Activated CD4-positive, alpha-beta memory T cell treated with anti-CD3 and anti-CD28 coated beads, Interleukin-2, amount 10 ng/mL, durations not matched to agents 7 days and 5 days (primary cell): Measurements from ENCODE around the gene SH3RF3. TPM values are rescaled to one million over a fixed set of nuclear protein-coding genes. Genes with fewer than 3 reads are reported as not detected.

ENCODE experiments used
- CTCF ChIA-PET: fragments of 350-600 bp; sonication (Branson Sonifier 250); formaldehyde crosslinking; loops from one replicate; lab custom pipeline; 2021; ENCODE audit warnings: antibody characterized with exemption, inconsistent platforms; lab: Charles Lee
- POLR2A ChIA-PET: fragments of 350-600 bp; sonication (Branson Sonifier 250); formaldehyde crosslinking; loops from one replicate; lab custom pipeline; 2021; ENCODE audit warnings: antibody characterized with exemption; lab: Charles Lee
- DNase-seq: peaks from one replicate; pipeline ENCODE4 v3.0.0-alpha.2; 2020
- H3K27ac Mint-ChIP-seq: one replicate; pipeline ENCODE4 v1.8.0; 2021; ENCODE audit warnings: mild to moderate bottlenecking, mixed read lengths
- H3K27me3 Mint-ChIP-seq: one replicate; pipeline ENCODE4 v1.8.0; 2021; ENCODE audit warnings: mixed read lengths
- H3K36me3 Mint-ChIP-seq: one replicate; pipeline ENCODE4 v1.8.0; 2021; ENCODE audit warnings: low read depth, mixed read lengths
- H3K4me1 Mint-ChIP-seq: one replicate; pipeline ENCODE4 v1.8.0; 2021; ENCODE audit warnings: mixed read lengths
- H3K4me3 Mint-ChIP-seq: one replicate; pipeline ENCODE4 v1.8.0; 2021; ENCODE audit warnings: mild to moderate bottlenecking, mixed read lengths
- H3K9me3 Mint-ChIP-seq: one replicate; pipeline ENCODE4 v1.8.0; 2021; ENCODE audit warnings: mixed read lengths
- total RNA-seq, 2 experiments: library from RNA; stranded (reverse); gene quantifications; one replicate each; pipeline ENCODE4 v1.2.3, GENCODE V29; 2021

The SH3RF3 gene
- under 1 TPM; 0.23 to 0.45 TPM for total RNA-seq

- ChIA-PET CTCF (interaction anchor here (0.7 to 4.3 kb wide), 4 partner anchors 38 to 381 kb away, joined by 3 to 32 read pairs (median 4); no protein-coding TSS in a partner anchor), POLR2A (no interaction called here)
- Mint-ChIP-seq H3K27ac (no peak within 1 kb of the TSS), H3K4me1 (peaks cover 27% of the 10 kb centered on the region), H3K27me3 (peaks cover 67% of the 10 kb centered on the region), H3K4me3 (peak within 1 kb of the TSS; percentile 64), H3K36me3 (peaks cover 3% of the 10 kb centered on the region), H3K9me3 (no peaks in the 10 kb centered on the region)
- DNase-seq = peak; percentile 25
Measured at GRCh38 chr2:109128616-109129355, at the start of gene SH3RF3. Gene SH3RF3, plus strand, starts transcription at chr2:109129205.

DNA sequence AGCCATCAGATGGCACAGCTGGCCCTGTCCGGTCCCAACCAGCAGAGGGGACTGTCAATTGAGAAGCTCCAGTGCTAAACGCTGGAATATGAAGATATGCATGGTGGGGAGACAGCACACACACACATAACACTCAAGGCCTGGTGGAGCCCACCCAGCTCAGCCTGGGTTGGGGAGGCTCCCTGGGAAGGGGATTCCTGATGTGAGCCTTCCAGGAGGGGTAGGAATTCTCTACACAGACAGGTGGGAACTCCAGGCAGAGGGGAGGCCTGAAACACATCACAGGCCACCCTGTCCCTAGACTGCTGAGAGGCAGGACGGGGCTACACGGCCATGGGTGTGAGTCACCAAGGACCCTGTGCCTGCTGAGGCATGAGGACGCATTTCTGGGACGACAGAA lies 49.4 kb upstream of the SH3RF3 start:
- ChIA-PET POLR2A (no interaction called here), CTCF (no interaction called here)
- H3K4me3 Mint-ChIP-seq = no peak overlapping the region
- H3K4me1 Mint-ChIP-seq = no peaks in the 10 kb centered on the region
- no peaks in the 10 kb centered on the region for H3K9me3 Mint-ChIP-seq
- peaks cover 9% of the 10 kb centered on the region for H3K27me3 Mint-ChIP-seq
- H3K27ac Mint-ChIP-seq = no peak overlapping the region
- H3K36me3 Mint-ChIP-seq = no peaks in the 10 kb centered on the region
- DNase-seq = no peak

DNA sequence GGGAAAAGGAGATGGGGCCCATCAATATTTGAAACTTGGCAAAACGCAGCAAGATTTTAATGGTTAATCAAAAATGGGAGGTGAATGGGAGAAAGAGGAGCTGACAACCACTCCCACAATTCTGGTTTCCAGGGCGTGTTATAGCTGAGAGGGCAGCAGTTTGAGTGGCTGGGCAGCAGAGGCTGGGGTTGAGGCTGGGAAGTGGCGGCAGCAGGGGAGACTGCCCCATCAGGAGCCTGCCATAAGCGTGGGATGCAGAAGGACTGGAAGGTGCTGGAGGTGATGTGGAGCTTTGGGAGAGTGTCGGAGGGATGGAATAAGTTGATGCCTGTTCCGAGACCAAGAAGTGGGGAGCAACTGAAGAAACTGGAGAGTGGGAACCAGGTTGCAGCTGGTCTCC lies 48.9 kb upstream of the SH3RF3 start:
- H3K4me3 Mint-ChIP-seq = no peak overlapping the region
- POLR2A ChIA-PET = no interaction called here
- H3K4me1 Mint-ChIP-seq = no peaks in the 10 kb centered on the region
- H3K36me3 Mint-ChIP-seq = no peaks in the 10 kb centered on the region
- H3K27ac Mint-ChIP-seq = no peak overlapping the region
- H3K27me3 Mint-ChIP-seq = peaks cover 7% of the 10 kb centered on the region
- DNase-seq = no peak
- no peaks in the 10 kb centered on the region for H3K9me3 Mint-ChIP-seq
- CTCF ChIA-PET = no interaction called here

DNA sequence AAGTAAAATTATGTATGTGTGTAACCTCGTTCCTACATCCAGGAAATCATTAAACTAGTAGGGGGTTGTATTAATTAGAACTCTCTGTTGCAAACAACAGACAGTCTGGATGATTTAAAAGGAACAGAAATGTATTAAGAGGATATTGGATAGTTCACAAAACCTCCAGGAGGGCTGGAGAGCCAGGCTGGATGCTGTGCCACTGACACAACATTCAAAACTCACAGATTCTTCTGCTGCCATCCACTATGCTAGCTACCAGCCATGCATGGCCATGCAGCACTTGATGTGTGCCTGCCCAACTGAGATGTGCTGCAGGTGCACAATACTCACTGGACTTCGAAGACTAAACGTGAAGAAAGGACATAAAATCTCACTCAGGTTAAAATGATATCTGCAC lies 48.2 kb upstream of the SH3RF3 start:
- Mint-ChIP-seq H3K36me3 (no peaks in the 10 kb centered on the region), H3K27ac (no peak overlapping the region), H3K27me3 (peaks cover 5% of the 10 kb centered on the region), H3K4me1 (no peaks in the 10 kb centered on the region), H3K9me3 (no peaks in the 10 kb centered on the region), H3K4me3 (no peak overlapping the region)
- no peak for DNase-seq
- ChIA-PET POLR2A (no interaction called here), CTCF (no interaction called here)

GRCh38 chr2:109081374-109081773 lies 47.6 kb upstream of the SH3RF3 start:
- Mint-ChIP-seq H3K9me3 (no peaks in the 10 kb centered on the region), H3K27ac (no peak overlapping the region), H3K27me3 (peaks cover 5% of the 10 kb centered on the region), H3K4me1 (no peaks in the 10 kb centered on the region), H3K36me3 (no peaks in the 10 kb centered on the region), H3K4me3 (no peak overlapping the region)
- POLR2A ChIA-PET = no interaction called here
- CTCF ChIA-PET = no interaction called here
- no peak for DNase-seq

GRCh38 chr2:109083771-109084170 lies 45.2 kb upstream of the SH3RF3 start:
- POLR2A ChIA-PET = no interaction called here
- Mint-ChIP-seq H3K36me3 (no peaks in the 10 kb centered on the region), H3K9me3 (no peaks in the 10 kb centered on the region), H3K4me3 (no peak overlapping the region), H3K4me1 (no peaks in the 10 kb centered on the region), H3K27ac (no peak overlapping the region), H3K27me3 (no peaks in the 10 kb centered on the region)
- DNase-seq = no peak
- CTCF ChIA-PET = no interaction called here

GRCh38 chr2:109084341-109084740 lies 44.7 kb upstream of the SH3RF3 start:
- Mint-ChIP-seq H3K4me3 (no peak overlapping the region), H3K27ac (no peak overlapping the region), H3K4me1 (no peaks in the 10 kb centered on the region), H3K27me3 (no peaks in the 10 kb centered on the region), H3K9me3 (no peaks in the 10 kb centered on the region), H3K36me3 (no peaks in the 10 kb centered on the region)
- ChIA-PET CTCF (no interaction called here), POLR2A (no interaction called here)
- DNase-seq = no peak

DNA sequence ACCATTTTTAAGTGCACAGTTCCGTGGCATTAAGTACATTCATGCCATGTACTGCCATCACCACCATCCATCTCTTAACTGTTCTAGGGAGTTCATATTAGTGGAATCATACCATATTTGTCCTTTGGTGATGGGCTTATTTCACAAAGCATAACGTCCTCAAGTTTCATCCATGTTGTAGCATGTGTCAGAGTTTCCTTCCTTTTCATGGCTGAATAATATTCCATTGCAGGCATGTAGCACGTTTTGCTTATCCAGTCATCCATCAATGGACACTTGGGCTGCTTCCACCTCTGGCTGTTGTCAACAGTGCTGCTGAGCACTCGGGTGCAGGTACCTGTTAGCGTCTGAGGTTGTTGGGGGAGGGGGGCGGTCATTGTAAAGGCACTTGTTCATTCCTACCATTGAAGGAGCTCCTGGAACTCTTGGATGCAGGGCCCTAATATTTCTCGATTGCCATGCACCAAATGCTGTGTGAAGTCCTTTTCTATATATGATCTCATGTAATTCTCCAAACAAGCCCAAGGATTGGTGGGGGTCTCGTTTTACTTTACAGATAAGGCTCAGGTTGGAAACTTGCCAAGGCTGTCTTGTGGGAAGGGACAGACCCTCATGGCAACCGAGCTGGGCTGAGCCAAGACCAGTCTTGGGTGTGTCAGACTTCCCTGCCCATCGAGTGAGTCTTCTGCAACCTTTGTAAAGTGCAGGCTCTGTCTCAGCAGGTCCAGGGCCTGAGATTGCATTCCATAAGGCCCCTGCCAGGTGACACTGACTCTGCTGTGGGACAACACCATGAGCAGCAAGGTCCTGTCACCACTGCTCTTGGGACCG lies 42.9 kb upstream of the SH3RF3 start:
- H3K4me3 Mint-ChIP-seq = no peak overlapping the region
- no peak overlapping the region for H3K27ac Mint-ChIP-seq

DNA sequence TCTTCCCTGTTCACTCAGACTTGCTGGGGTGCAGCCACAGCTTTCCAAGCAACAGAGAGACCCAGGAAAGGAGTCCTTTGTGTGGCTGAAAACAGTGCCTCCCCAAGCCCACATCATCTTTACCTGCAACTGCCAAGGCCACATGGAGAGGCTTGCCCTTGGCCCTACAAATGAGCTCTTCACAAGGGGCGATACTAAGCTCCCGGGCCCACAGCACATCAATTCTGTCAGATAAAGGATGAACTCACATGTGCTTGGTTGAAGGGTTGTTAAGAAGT lies 42.3 kb upstream of the SH3RF3 start:
- POLR2A ChIA-PET = no interaction called here
- CTCF ChIA-PET = no interaction called here
- Mint-ChIP-seq H3K9me3 (peaks cover 2% of the 10 kb centered on the region), H3K36me3 (no peaks in the 10 kb centered on the region), H3K4me1 (no peaks in the 10 kb centered on the region), H3K27me3 (no peaks in the 10 kb centered on the region), H3K4me3 (no peak overlapping the region), H3K27ac (no peak overlapping the region)
- DNase-seq = no peak

More for the DNA sequence above, 42.9 kb upstream of the SH3RF3 start:
- Mint-ChIP-seq H3K36me3 (no peaks in the 10 kb centered on the region), H3K27me3 (no peaks in the 10 kb centered on the region), H3K9me3 (peaks cover 2% of the 10 kb centered on the region), H3K4me1 (no peaks in the 10 kb centered on the region)
- ChIA-PET CTCF (no interaction called here), POLR2A (no interaction called here)
- DNase-seq = no peak

- CTCF ChIA-PET = no interaction called here
- POLR2A ChIA-PET = no interaction called here
- Mint-ChIP-seq H3K27ac (no peak overlapping the region), H3K9me3 (peaks cover 2% of the 10 kb centered on the region), H3K27me3 (no peaks in the 10 kb centered on the region), H3K4me3 (no peak overlapping the region), H3K36me3 (no peaks in the 10 kb centered on the region), H3K4me1 (no peaks in the 10 kb centered on the region)
- no peak for DNase-seq
Measured at GRCh38 chr2:109087055-109087663, 41.8 kb upstream of the SH3RF3 start.

DNA sequence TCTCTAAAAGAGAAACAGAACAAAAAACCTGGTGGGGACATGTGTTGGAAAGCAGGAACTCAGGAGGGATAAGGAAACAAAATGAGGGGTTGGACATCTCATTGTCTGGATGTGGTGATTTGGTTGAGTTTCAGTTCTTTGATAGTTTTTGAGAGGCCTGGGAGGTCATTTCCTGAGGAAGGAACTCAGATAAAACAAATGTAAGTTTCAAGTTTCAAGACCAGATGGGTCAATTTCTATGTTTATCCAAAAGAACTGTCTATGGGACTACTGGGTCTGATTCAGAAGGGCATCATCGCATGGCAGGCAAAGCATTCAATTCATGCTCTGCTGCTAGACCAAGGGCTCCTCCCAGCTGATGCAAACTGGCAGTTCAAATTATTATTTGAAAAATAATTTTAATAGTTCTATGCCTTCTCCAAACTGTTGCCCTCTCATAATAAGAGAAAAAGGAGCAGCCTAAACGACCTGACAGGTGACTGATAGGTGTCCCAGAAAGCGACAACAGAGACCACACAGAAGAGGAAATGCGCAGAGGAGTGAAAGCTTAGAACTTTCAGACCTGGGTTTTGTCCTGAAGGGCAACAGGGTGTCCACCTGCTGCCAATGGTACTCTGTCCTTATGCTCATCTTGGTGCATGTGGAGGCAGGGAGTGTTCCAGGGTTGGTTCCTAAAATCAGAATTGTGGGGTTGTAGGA lies 39.3 kb upstream of the SH3RF3 start:
- DNase-seq = no peak
- Mint-ChIP-seq H3K9me3 (peaks cover 2% of the 10 kb centered on the region), H3K4me3 (no peak overlapping the region), H3K36me3 (peaks cover 4% of the 10 kb centered on the region), H3K27ac (no peak overlapping the region), H3K4me1 (no peaks in the 10 kb centered on the region), H3K27me3 (no peaks in the 10 kb centered on the region)
- ChIA-PET CTCF (no interaction called here), POLR2A (no interaction called here)

DNA sequence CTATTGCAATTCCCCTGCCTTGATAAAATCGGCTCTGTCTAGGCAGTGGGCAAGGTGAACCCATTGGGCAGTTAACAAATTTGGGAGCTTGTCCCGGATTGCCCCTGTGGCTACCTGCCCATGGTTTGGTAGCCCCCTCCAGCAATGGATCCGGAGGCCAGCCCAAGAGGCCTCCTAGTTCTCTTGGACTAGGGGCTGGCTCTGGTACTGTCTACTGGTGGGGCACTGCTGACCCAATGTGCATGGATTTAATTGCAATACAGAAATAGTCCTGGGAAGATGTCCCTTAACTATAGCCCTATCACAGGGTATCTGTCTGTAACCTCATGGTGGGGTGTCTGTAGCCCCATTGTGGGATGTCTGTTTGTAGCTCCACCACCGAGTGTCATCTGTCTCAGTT lies 37.5 kb upstream of the SH3RF3 start:
- peaks cover 4% of the 10 kb centered on the region for H3K36me3 Mint-ChIP-seq
- no peak for DNase-seq
- no peaks in the 10 kb centered on the region for H3K4me1 Mint-ChIP-seq
- no peaks in the 10 kb centered on the region for H3K27me3 Mint-ChIP-seq
- POLR2A ChIA-PET = no interaction called here
- CTCF ChIA-PET = interaction anchor here (1.1 kb wide), 1 partner anchor 11 kb away, joined by 3 read pairs; no protein-coding TSS in a partner anchor
- no peak overlapping the region for H3K27ac Mint-ChIP-seq
- no peak overlapping the region for H3K4me3 Mint-ChIP-seq
- H3K9me3 Mint-ChIP-seq = peaks cover 6% of the 10 kb centered on the region

DNA sequence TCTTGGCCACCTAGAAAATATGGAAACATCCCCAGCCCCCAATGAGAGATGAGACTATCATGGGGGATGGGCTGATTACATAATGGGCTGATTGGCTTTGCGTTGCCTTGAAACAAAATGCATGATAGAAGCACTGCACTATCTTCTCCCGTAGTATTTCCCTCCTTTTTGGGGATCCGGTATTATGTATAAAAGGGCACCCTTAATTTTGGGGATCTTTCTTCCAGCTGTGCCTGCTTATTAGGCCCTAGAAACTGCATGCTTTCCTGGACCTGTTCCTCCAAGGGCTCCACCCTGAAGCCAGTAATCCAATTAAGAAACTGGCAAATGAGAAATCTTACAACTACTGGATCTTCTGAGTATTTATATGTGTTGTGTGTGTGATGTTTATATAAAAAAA lies 34.9 kb upstream of the SH3RF3 start:
- Mint-ChIP-seq H3K36me3 (peaks cover 4% of the 10 kb centered on the region), H3K27ac (no peak overlapping the region), H3K4me1 (no peaks in the 10 kb centered on the region), H3K27me3 (peaks cover 9% of the 10 kb centered on the region), H3K4me3 (no peak overlapping the region), H3K9me3 (peaks cover 6% of the 10 kb centered on the region)
- POLR2A ChIA-PET = no interaction called here
- CTCF ChIA-PET = no interaction called here
- no peak for DNase-seq
